HG03354 (cell line): ENCODE data around the gene SPATS2L.

Source experiments
- ATAC-seq: cut with Tn5 transposase; IDR thresholded peaks from one replicate; pipeline ENCODE4 v1.9.1; 2021; ENCODE audit warnings: mild to moderate bottlenecking; ENCODE audit not compliant: unreplicated experiment, poor library complexity, severe bottlenecking

Gene SPATS2L

DNA sequence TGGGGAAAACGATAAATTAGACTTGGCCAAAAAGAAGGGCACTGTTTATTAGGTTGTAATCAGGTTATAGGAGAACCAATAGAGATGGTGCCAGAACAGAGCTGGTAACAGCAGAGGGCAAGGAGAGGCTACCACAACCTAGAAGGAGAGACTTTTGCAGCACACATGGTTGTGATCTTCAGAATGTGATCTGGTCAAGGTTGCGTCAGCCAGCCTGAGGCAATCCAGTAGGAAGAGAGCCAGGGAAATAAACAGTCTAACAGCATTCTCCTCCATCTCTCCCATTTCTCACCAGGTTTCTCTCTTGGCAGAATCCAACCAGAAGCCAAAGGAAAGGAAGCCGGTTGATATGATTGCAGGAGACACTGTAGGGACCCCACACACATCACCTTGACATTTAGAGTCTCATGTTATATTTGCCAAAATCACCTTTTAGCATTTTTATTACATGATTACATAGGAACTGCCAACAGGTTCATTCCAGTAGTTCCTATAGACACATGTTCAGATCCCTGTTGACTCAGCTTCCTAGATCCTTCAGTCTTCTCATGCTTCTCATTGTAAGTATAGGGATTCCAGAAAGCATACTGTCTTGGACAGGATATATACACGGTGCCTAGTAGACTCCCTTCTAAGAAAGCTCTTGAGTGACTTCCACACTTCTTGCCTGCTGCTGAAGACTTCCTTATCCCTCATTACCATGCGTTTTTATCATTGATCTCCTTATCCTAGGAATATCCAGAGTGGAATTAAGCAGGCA is 17.6 kb upstream of the SPATS2L start:
- no peak for ATAC-seq

DNA sequence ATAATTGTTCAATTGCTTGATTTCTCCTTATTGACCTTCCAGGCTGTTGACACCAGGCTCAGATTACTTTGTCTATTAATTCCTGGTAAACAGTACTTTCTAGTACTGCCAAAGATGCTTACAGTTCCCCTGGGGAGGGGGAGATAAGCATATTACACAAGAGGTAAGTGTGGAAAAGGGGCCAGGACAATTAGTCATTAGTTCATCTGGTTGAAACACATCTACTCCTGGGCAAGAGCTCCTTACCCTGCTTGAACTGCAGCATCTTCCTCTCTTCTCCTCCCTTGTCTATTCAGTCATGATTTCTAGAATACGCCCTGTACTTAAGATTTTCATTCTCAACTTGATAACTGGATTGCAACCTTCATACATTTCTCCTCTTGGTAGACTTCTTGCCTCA is 10.4 kb upstream of the SPATS2L start:
- no peak for ATAC-seq

DNA sequence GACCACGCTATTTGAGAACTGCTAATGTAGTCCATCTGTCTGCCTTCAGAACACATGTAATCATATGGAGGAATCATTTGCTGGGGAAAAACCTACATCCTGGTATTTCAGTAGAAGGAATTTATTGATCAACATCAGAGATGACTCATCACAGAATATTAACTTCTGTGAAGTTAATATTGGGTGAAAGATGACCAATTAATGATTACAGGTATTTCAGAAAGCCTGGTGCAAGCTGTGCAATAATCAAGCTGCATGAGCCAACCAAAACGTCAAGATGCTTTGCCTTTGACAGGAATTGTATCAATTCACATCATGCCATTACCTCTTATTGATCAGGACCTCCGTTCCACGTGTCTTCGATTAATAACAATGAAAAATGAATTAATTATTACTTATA is 9.4 kb upstream of the SPATS2L start:
- ATAC-seq: no peak

GRCh38 chr2:200297989-200298388 is 8.5 kb upstream of the SPATS2L start:
- ATAC-seq: no peak

DNA sequence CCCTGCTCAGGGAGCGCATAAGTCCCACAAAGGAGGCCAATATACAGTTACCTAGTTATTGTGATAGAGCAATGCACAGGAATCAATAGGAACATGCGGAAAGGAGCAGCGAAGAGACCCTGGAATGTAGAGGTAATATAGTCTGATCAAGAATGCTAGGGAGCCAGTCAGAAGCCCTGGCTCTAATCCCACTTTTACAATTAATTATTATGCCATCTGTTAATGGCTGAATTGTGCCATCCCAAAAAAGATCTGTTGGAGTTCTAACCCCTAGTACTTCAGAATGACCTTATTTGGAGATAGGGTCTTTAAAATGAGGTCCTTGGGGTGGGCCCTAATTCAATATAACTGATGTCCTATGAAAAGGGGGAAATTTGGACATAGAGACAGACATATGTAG is 7.7 kb upstream of the SPATS2L start:
- ATAC-seq: no peak

DNA sequence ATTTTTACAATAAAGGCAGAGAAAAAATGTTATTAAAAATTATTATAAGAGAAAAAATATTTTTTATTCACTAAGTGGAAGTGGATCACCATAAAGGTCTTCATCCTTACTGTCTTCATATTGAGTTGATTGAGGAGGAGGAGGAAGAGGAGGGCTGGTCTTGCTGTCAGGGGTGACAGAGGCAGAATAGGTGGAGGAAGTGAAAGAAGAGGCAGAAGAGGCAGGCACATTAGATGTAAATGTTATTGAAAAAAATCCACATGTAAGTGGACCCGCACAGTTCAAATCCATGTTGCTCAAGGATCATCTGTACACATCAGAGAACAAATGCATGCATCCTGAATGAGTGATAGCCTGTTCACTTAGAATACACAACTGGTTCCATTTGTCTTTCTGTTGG is 6.4 kb upstream of the SPATS2L start:
- no peak for ATAC-seq

- ATAC-seq: no peak
Measured at GRCh38 chr2:200300638-200301314, 5.7 kb upstream of the SPATS2L start.

- no peak for ATAC-seq
Measured at GRCh38 chr2:200301953-200302858, 4.3 kb upstream of the SPATS2L start.

DNA sequence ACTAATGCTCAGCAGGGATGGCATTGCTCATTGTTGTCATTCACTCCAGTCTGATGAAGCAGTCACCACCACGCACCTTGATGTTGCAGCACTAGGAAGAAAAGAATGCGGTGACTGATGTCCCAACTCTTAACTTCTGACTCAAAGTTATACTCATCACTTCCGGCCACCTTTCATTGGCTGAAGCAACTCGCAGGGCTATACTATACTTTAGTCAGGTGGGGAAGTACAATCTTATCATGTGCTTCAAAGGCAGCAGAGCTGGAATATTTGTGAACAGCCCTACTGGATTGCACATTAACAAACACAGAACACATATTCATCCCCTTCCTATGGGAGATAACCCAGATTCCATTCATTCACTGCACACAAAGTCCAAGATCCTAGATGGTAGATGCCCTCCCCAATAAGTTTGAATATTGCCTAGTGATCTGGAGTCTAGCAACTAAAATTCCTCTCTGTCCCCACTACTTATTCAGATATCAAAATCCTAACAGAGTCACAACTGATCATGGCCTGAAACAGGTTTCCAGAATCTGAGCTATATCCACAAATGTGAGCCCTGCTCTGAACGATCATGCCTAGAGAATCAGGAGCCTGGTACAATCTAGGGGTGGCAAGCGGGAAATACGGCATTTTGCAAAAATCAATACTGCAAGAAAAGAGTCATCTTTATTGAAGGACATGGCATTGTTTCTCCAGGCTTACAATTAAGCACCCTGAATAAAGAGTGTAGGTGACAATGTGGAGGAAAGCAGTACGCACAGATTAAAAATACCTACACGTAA is 3.4 kb upstream of the SPATS2L start:
- no peak for ATAC-seq

- ATAC-seq: no peak
Measured at GRCh38 chr2:200305797-200306195, 697 bp upstream of the SPATS2L start.

DNA sequence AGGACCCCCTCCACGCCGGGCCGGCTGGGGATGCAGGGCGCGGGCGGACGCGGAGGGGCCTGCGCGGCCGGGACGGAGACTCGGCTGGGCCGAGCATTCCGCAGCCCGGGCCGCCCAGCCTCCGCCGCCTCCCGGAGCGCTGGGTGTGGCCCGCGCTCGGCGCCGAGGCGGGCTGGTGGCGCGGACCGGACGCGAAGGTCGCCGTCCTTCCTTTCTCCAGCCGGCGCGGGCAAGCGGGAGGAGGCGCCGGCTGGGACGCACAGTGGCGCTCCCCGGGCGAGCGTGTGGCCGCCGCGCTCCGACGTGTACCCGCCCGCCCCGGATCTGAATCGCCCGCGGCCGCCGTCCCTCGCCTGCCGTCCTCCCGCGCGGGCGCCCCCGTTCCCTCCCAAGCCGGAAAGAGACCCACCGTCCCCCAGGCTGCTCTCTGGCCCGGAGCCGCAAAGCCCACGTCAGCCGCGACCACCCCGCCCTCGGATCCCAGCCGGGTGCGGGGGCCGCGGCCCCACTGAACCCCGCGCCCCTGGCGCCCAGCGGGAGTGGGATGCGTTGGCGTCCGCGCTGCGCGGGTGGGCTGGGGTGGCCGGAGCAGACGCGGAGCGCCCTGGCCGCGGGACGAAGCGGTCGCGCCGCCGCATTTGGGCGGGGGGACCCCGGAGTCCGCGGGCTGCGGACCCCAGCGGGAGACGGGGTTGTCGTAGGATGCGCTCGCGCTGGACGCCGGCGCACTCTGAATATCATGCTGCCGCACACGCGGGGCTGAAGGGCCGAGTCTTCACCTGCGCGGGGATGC is 634 bp downstream of the SPATS2L start:
- peak; percentile 54 for ATAC-seq

- ATAC-seq: no peak
Measured at GRCh38 chr2:200307724-200308545, 1.4 kb downstream of the SPATS2L start.

- ATAC-seq: no peak
Measured at GRCh38 chr2:200308546-200309295, 2.2 kb downstream of the SPATS2L start.

GRCh38 chr2:200309296-200310049 is 3.0 kb downstream of the SPATS2L start:
- ATAC-seq: no peak

GRCh38 chr2:200310545-200310971 is 4.1 kb downstream of the SPATS2L start:
- no peak for ATAC-seq

DNA sequence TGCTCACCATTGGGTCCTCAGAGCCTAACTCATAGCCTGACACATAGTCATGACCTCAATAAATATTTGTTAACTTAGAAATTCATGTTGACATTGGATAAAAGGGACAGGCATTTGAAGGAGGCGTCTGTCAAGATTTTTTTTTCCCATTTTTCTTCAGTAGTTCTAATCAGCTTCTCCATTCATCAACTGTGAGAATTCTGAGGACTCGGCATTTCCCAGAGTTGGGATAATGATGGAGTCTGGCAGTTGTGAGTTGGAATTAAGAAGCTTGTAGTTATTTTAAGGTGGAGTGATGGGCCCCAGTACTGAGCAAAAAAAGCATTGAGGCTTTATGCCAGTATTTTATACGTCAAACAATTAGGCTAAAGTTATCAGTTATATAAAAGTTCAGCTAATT is 4.6 kb downstream of the SPATS2L start:
- no peak for ATAC-seq
